ENCODE measurements around the gene TNRC6C. TPM values are rescaled to one million over a fixed set of nuclear protein-coding genes. Genes with fewer than 3 reads are reported as not detected.
"Not testable (repeated sequence)": the region's sequence is repeated elsewhere in the genome, so short reads cannot be mapped to it uniquely, and the experiment has no call there.

The TNRC6C gene
- total RNA-seq, 4 donors from 2014 or later = 15.8 to 30.3 (median 27.7) TPM

DNA sequence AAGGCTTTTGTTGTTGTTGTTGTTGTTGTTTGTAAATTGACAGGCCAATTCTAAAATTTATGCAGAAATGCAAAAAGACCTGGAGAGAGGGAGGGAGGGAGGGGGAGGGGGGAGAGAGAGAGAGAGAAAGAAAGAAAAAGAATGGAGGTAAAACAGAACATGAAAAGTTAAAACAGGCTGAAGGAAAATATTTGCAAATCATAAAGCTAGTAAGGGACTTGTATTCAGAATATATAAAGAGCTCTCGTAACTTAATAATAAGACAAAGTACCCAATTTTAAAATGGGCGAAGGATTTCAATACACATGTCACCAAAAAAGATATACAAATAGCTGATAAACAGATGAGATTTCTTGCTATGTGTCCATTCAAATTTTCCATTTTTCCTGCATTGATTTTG, 15.4 kb downstream of the TNRC6C start:
- Histone ChIP-seq H3K4me3 (no peak overlapping the region), H3K4me1 (peaks cover 0 to 64% (median 3%) of the 10 kb centered on the region in 3 donors), H3K9me3 (no peaks in the 10 kb centered on the region), H3K27ac (no peak overlapping the region), H3K27me3 (no peaks in the 10 kb centered on the region), H3K36me3 (no peaks in the 10 kb centered on the region)
- no peak for ATAC-seq
- no peak for TF ChIP-seq EP300 (IDR thresholded peaks at IDR 0.05)
- no peak for TF ChIP-seq POLR2A (IDR thresholded peaks at IDR 0.05)
- TF ChIP-seq, protein P1, sequence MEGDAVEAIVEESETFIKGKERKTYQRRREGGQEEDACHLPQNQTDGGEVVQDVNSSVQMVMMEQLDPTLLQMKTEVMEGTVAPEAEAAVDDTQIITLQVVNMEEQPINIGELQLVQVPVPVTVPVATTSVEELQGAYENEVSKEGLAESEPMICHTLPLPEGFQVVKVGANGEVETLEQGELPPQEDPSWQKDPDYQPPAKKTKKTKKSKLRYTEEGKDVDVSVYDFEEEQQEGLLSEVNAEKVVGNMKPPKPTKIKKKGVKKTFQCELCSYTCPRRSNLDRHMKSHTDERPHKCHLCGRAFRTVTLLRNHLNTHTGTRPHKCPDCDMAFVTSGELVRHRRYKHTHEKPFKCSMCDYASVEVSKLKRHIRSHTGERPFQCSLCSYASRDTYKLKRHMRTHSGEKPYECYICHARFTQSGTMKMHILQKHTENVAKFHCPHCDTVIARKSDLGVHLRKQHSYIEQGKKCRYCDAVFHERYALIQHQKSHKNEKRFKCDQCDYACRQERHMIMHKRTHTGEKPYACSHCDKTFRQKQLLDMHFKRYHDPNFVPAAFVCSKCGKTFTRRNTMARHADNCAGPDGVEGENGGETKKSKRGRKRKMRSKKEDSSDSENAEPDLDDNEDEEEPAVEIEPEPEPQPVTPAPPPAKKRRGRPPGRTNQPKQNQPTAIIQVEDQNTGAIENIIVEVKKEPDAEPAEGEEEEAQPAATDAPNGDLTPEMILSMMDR (IDR thresholded peaks at IDR 0.05) = no peak
- TF ChIP-seq POLR2AphosphoS5 (IDR thresholded peaks at IDR 0.05) = no peak
- 69 to 100% methylated on average over 2 of the region's 2 CpGs for WGBS, 2 donors (ENCODE audit: low coverage in 1 of 2)

- H3K4me3 ChIP-seq = no peak overlapping the region
- H3K9me3 ChIP-seq = no peaks in the 10 kb centered on the region
- H3K27ac ChIP-seq = no peak overlapping the region
- H3K27me3 ChIP-seq = no peaks in the 10 kb centered on the region
- no peak for TF ChIP-seq EP300 (IDR thresholded peaks at IDR 0.05)
- no peak for TF ChIP-seq POLR2A (IDR thresholded peaks at IDR 0.05)
- TF ChIP-seq, protein P1 (IDR thresholded peaks at IDR 0.05) = no peak
- TF ChIP-seq POLR2AphosphoS5 (IDR thresholded peaks at IDR 0.05) = no peak
- no peaks in the 10 kb centered on the region for H3K36me3 ChIP-seq
- H3K4me1 ChIP-seq = peaks cover 0 to 60% (median 3%) of the 10 kb centered on the region in 3 donors
- ATAC-seq = no peak
- WGBS, 2 donors (ENCODE audit: low coverage in 1 of 2) = 24 to 45% methylated on average over 2 to 4 of the region's 4 CpGs
These were observed 15.9 kb downstream of the TNRC6C start for GRCh38 chr17:77974396-77974795.

DNA sequence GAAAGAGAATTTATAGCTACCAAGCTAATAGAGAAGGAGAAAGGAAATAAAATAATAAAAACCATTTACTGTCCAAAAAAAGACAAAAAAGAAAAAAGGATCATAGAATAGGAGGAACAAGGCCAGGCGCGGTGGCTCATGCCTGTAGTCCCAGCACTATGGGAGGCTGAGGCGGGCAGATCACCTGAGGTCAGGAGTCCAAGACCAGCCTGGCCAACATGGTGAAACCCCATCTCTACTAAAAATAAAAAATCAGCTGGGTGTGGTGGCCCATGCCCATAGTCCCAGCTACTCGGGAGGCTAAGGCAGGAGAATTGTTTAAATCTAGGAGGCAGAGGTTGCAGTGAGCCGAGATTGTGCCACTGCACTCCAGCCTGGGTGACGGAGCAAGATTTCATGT, 23.9 kb downstream of the TNRC6C start:
- not testable (repeated sequence) for H3K4me3 ChIP-seq, H3K27me3 ChIP-seq, H3K9me3 ChIP-seq, ATAC-seq, H3K27ac ChIP-seq, H3K36me3 ChIP-seq
- peaks cover 0 to 17% (median 0%) of the 10 kb centered on the region in 3 donors for H3K4me1 ChIP-seq
- WGBS, 2 donors (ENCODE audit: low coverage in 1 of 2) = 88 to 96% methylated on average over 6 of the region's 6 CpGs

DNA sequence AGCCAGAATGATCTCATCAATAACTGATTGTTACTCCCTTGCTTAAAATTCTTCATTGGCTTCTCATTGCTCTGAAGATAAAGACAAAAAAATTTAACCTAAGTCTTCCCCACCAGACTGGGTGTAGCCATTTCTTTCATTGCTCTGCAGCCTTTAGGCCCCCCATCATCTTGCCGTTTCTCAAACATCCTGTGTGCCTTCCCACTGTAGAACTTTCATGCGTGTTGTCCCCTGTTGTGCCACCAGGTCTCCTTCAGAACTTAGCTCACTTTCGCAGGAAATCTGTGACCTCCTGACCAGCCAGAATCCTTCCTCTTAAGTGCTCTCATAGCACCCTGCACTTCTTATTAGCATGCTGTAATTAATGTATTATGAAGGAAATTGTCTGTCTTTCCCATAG, 31.8 kb downstream of the TNRC6C start:
- no peak for ATAC-seq
- Histone ChIP-seq H3K27me3 (no peaks in the 10 kb centered on the region), H3K27ac (no peak overlapping the region), H3K36me3 (no peaks in the 10 kb centered on the region), H3K9me3 (no peaks in the 10 kb centered on the region), H3K4me1 (peaks cover 0 to 32% (median 5%) of the 10 kb centered on the region in 3 donors), H3K4me3 (no peak overlapping the region)
- 90 to 100% methylated on average over 3 of the region's 3 CpGs for WGBS, 2 donors (ENCODE audit: low coverage in 1 of 2)
- TF ChIP-seq POLR2A (IDR thresholded peaks at IDR 0.05) (no peak), EP300 (IDR thresholded peaks at IDR 0.05) (no peak), POLR2AphosphoS5 (IDR thresholded peaks at IDR 0.05) (no peak)
- TF ChIP-seq, protein P1 (IDR thresholded peaks at IDR 0.05) = no peak

- H3K4me3 ChIP-seq, H3K27ac ChIP-seq, H3K9me3 ChIP-seq, H3K36me3 ChIP-seq, H3K27me3 ChIP-seq, ATAC-seq: not testable (repeated sequence)
- peaks cover 4 to 61% (median 5%) of the 10 kb centered on the region in 3 donors for H3K4me1 ChIP-seq
- WGBS, 2 donors (ENCODE audit: low coverage in 1 of 2) = 80 to 95% methylated on average over 1 to 2 of the region's 7 CpGs
These were observed 35.2 kb downstream of the TNRC6C start for GRCh38 chr17:77993735-77994134.

- Histone ChIP-seq H3K4me3 (no peak overlapping the region), H3K36me3 (no peaks in the 10 kb centered on the region), H3K27ac (peak overlapping the region in 3 of 4 donors; percentile 20 to 49 (median 32)), H3K9me3 (no peaks in the 10 kb centered on the region), H3K27me3 (no peaks in the 10 kb centered on the region), H3K4me1 (peaks cover 4 to 66% (median 14%) of the 10 kb centered on the region in 3 donors)
- TF ChIP-seq POLR2A (IDR thresholded peaks at IDR 0.05) (no peak), POLR2AphosphoS5 (IDR thresholded peaks at IDR 0.05) (peak; percentile 65), EP300 (IDR thresholded peaks at IDR 0.05) (no peak)
- TF ChIP-seq, protein P1 (IDR thresholded peaks at IDR 0.05) = peak in 1 of 4 experiments; percentile 17
- ATAC-seq = peak; percentile 70
- WGBS, 2 donors (ENCODE audit: low coverage in 1 of 2) = 19 to 36% methylated on average over 5 of the region's 6 CpGs
These were observed 36.8 kb downstream of the TNRC6C start for GRCh38 chr17:77995146-77995852.
